ENCODE results near the gene UBE2O. TPM values are rescaled to one million over a fixed set of nuclear protein-coding genes. Genes with fewer than 3 reads are reported as not detected.

Gene UBE2O
- total RNA-seq, 2 donors from 2014 or later = 46.7 to 66.9 TPM

DNA sequence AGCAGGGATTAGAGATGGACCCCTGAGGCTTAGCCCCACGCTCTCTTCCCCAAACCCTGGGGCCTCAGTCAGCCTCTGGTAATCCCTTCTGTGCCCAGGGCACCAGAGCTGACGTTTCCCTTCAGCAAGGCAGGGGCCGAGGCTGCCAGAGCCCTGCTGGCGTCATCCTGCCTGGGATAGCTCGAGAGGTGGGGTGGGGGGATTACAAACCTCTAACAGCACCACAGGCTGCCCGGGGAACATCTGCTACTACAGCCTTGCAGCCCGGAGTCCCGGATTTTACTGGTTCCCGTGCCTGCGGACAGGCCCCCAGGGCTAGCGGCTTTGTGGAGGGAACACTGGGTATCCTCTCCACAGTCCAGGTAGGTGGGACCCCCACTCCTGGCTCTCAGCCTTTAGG lies 14.4 kb upstream of the UBE2O start, which contains the start of gene AANAT:
Gene AANAT, plus strand, starts transcription at position 238 of the 400 bp plus-strand sequence. CDS start 1,144 bp downstream, outside the sequence.
- H3K36me3 Mint-ChIP-seq = no peaks in the 10 kb centered on the region
- peaks cover 0 to 12% of the 10 kb centered on the region in 2 donors for H3K4me1 Mint-ChIP-seq (ENCODE audit: low read depth in 2 of 2)
- no peak within 1 kb of the TSS for H3K4me3 Mint-ChIP-seq
- H3K27ac Mint-ChIP-seq = no peak within 1 kb of the TSS
- H3K9me3 Mint-ChIP-seq = no peaks in the 10 kb centered on the region
- no peaks in the 10 kb centered on the region for H3K27me3 Mint-ChIP-seq
- ATAC-seq = no peak
- no peak for DNase-seq (ENCODE audit: low spot score)

DNA sequence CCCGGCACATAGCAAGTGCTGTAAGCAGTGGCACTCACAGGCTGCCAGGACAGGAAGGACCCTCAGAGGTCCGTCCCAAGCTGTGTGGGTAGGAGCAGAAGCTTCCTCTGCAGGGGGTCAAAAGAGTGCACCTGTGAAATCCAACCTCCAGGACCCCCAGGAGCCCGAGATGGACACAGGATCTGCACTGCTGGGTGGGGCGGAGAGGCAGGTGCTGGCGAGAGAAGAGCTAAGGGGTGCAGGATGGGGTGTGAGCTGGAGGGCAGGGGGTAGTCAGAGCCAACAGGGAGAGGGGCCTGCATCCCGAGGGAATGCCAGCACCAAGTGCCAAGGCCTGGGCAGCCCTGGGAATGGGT lies 13.8 kb upstream of the UBE2O start:
- Mint-ChIP-seq H3K4me3 (no peak overlapping the region), H3K27me3 (no peaks in the 10 kb centered on the region)

DNA sequence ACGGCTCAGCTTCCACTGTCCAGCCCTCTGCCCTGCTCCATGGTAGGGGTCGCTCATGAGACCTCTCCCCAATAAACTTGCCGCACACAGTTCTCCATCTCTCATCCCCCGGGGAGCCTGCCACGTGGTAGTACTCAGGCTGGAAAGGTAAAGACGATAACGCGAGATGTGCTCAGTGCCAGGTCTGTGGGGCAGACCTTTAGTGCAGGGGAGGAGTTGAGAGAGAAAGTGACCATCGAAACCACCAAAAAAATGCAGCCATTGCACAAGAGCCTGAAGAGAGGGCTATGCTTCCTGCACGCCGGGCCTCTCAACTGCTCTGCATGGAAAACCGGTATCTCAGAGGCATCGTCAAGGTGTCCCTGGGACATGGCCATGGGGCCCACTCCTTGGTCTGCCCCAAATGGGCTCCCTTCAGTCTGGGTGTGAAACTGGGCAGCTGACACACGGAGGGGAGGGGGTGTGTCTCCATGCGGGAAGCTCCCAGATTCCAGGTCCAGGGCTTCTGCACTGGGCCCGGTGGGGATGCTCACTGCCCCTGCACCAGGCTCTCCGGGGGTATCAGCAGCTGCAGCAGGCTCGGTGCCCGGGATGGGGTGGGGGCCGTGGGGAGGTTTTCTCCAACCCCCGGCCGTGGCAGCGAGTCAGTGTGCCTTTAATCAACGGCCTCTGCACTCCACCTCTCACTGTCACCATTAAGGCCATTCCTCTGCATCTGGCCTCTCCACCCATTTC lies 9.8 kb upstream of the UBE2O start:
- Mint-ChIP-seq H3K4me1 (ENCODE audit: low read depth in 2 of 2) (peaks cover 0 to 8% of the 10 kb centered on the region in 2 donors), H3K27ac (no peak overlapping the region), H3K27me3 (no peaks in the 10 kb centered on the region), H3K36me3 (no peaks in the 10 kb centered on the region), H3K9me3 (no peaks in the 10 kb centered on the region), H3K4me3 (no peak overlapping the region)
- DNase-seq (ENCODE audit: low spot score) (no peak), ATAC-seq (no peak)

More for the DNA sequence above, 13.8 kb upstream of the UBE2O start:
- H3K4me1 Mint-ChIP-seq (ENCODE audit: low read depth in 2 of 2) = peaks cover 0 to 12% of the 10 kb centered on the region in 2 donors
- H3K36me3 Mint-ChIP-seq = no peaks in the 10 kb centered on the region
- no peak for DNase-seq (ENCODE audit: low spot score)
- H3K27ac Mint-ChIP-seq = no peak overlapping the region
- ATAC-seq = no peak
- no peaks in the 10 kb centered on the region for H3K9me3 Mint-ChIP-seq

DNA sequence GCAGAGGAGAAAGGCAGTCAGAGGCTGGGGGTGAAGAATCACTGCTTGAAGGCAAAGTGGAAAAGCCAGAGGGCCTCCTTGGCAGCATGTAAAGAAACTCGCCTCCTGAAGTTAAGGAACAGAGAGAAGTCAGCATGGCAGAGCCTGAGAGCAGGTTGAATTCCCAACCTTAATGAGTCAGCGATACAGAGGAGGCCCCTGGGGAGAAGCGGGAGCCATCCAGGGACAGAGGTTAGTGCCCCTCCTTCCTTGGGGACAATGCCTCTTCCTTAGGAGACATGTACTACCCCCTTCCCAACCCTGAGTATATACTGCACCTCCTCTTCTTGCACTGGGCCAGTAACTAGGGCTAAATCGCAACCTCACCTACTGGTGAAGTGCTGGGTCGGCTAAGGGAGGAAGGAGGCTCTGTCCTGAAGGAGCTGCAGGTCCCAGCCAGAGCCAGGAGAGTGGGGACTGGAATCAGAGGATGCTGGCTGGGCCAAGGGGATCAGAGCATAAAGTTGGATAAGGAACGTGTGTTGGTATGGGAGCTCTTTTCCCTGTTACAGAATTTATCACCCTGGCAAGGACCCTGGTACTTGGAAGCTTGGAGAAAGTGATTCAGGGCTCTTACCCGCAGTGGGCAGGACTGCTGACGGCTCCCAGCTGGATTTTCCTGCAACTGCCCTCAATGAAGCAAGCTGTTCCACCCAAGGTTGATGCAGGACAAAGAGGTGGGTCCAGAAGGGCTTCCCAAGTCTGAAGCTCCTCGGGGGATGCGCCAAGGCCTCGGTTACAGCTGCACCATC lies 9.0 kb upstream of the UBE2O start:
- H3K27me3 Mint-ChIP-seq = no peaks in the 10 kb centered on the region
- no peak overlapping the region for H3K27ac Mint-ChIP-seq
- H3K9me3 Mint-ChIP-seq = no peaks in the 10 kb centered on the region
- H3K36me3 Mint-ChIP-seq = no peaks in the 10 kb centered on the region
- DNase-seq (ENCODE audit: low spot score) (no peak), ATAC-seq (no peak)
- peaks cover 0 to 8% of the 10 kb centered on the region in 2 donors for H3K4me1 Mint-ChIP-seq (ENCODE audit: low read depth in 2 of 2)
- no peak overlapping the region for H3K4me3 Mint-ChIP-seq

DNA sequence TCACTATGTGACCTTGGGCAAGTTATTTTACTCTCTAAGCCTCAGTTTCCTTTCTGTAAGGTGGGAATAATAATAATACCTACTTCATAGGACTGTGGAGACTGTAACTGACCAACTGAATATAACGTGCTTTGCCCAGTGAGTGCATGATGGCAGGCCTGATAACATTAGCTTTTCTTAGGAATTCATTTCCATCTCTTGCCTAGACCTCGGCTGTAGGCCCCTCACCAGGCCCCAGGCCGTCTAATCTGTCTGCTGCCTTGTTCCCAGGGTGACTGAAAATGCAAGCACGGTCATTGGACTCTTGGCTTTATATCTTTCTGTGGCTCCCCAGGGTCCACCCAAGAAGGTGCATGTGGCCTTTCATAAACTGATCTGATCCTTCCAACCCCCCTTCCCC lies 6.7 kb upstream of the UBE2O start:
- H3K4me1 Mint-ChIP-seq (ENCODE audit: low read depth in 2 of 2) = no peaks in the 10 kb centered on the region

DNA sequence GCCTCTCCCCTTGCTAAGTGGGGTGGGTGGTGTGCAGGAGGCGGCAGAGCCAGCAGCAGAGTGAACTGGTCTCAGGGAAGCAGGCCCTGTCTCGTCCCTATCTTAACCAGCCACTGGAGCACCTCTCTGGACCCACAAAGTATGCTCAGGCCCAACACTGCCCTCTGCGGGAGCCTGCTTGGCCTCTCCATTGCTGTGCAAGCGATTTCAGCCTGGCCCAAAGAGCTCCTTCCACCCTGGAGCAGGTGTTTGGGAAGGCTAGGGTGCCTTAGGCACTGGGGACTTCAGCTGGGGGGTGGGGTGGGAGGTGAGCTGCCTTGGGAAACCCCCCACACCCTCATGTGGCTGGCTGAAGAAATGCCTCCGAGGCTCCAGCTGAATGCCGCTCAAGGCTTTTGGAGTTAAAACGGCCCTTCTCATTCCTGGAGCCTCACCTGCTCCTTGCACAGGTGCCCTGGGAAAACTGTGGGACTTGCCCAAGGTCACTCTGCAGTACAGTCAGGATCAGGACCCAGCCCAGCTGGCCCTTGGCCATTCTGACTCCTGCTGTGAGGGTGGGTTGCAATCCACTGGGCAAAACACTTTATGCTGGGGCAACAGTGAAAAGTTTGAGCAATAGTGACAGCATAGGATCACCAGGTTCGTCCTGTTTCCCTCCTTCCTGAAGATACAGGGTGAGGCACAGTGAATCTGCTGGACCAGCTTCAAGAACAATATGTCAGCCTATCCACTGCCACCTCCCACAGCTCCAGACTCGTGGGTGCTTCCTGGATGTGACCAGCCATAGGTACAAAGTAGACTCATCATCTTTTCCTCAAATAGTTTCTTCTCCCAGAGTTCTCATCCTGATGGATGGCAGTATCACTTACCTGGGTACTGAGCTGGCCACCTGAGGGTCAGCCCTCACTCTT lies 5.9 kb upstream of the UBE2O start:
- Mint-ChIP-seq H3K27ac (no peak overlapping the region), H3K9me3 (no peaks in the 10 kb centered on the region), H3K4me3 (no peak overlapping the region), H3K27me3 (no peaks in the 10 kb centered on the region), H3K4me1 (ENCODE audit: low read depth in 2 of 2) (no peaks in the 10 kb centered on the region), H3K36me3 (no peaks in the 10 kb centered on the region)
- peak in 1 of 2 donors; percentile 21 for ATAC-seq
- DNase-seq (ENCODE audit: low spot score) = no peak

More for the DNA sequence above, 6.7 kb upstream of the UBE2O start:
- no peaks in the 10 kb centered on the region for H3K36me3 Mint-ChIP-seq
- no peaks in the 10 kb centered on the region for H3K9me3 Mint-ChIP-seq
- no peak overlapping the region for H3K4me3 Mint-ChIP-seq
- ATAC-seq (no peak), DNase-seq (ENCODE audit: low spot score) (no peak)
- H3K27ac Mint-ChIP-seq = peak overlapping the region in 1 of 2 donors; percentile 59
- no peaks in the 10 kb centered on the region for H3K27me3 Mint-ChIP-seq

DNA sequence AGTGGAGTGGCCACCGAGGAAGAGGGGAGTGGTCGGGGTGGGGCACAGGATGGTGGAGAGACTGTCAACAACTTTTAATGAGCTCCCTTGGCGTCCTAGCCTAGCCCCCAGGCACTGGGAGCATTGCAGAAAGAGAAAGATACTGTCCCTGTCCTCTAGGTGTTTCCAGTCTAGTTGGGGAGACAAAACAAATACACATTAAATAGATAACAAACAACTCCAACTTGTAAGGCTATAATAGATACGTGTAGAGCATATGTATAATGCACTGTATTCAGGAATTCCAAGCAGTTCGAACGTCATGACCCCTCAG lies 435 bp upstream of the UBE2O start:
- ATAC-seq (no peak), DNase-seq (ENCODE audit: low spot score) (peak; percentile 38)
- H3K27ac Mint-ChIP-seq = peak overlapping the region; percentile 7 to 46
- no peaks in the 10 kb centered on the region for H3K36me3 Mint-ChIP-seq
- H3K4me1 Mint-ChIP-seq (ENCODE audit: low read depth in 2 of 2) = peaks cover 30 to 32% of the 10 kb centered on the region in 2 donors
- H3K9me3 Mint-ChIP-seq = no peaks in the 10 kb centered on the region
- H3K27me3 Mint-ChIP-seq = no peaks in the 10 kb centered on the region
- H3K4me3 Mint-ChIP-seq = peak overlapping the region; percentile 88

DNA sequence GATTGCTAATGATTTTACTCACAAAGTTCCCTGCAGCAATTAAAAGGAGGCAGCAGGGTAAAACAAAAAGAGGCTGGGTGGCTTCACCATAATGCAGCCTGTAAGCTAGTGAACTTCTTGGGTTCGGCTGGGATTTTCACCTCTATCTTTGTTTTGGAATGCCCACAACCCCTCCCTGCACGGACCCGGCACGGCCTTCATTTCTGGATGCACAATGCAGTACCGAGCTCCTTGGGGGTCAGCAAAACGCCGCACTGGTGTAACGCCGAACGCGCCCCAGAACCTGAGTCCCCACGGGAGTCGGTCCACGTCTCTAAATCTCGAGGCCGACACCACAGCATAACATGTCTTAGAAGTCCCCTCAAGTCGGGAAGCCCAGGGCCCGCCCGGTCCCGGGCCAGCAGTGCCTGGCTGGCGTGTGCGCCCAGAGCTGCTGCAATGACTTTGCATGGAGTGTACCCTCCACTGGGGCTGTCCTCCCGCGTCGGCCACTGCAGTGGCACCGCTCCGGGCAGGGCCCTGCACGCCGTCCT lies 759 bp downstream of the UBE2O start:
- no peaks in the 10 kb centered on the region for H3K36me3 Mint-ChIP-seq
- ATAC-seq (peak; percentile 50 to 53), DNase-seq (ENCODE audit: low spot score) (no peak)
- H3K4me1 Mint-ChIP-seq (ENCODE audit: low read depth in 2 of 2) = peaks cover 42 to 44% of the 10 kb centered on the region in 2 donors
- no peaks in the 10 kb centered on the region for H3K27me3 Mint-ChIP-seq
- peak overlapping the region; percentile 88 for H3K4me3 Mint-ChIP-seq
- no peaks in the 10 kb centered on the region for H3K9me3 Mint-ChIP-seq
- H3K27ac Mint-ChIP-seq = no peak overlapping the region

DNA sequence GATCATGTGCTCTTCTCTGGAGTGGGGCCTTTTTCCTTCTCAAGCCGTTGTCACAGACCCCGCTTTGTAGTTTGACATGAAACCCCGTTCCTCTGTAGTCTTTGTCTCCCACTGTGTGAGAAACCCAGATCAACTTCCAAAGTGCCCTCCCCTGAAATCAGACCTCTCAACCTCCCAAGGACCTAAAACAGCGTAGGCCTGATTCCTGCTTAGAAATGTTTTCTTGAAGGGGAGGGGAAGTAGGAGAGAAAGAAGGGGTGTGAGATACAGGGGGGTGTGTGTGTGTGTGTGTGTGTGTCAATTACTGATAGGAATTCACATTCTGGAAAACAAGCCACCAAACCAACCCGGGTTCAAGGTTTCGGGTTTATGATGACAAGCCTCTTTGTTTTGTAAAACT lies 1.4 kb downstream of the UBE2O start:
- Mint-ChIP-seq H3K27ac (no peak overlapping the region), H3K27me3 (no peaks in the 10 kb centered on the region), H3K4me3 (peak overlapping the region; percentile 88), H3K36me3 (no peaks in the 10 kb centered on the region), H3K4me1 (ENCODE audit: low read depth in 2 of 2) (peaks cover 47 to 51% of the 10 kb centered on the region in 2 donors), H3K9me3 (no peaks in the 10 kb centered on the region)
- no peak for DNase-seq (ENCODE audit: low spot score)
- no peak for ATAC-seq

DNA sequence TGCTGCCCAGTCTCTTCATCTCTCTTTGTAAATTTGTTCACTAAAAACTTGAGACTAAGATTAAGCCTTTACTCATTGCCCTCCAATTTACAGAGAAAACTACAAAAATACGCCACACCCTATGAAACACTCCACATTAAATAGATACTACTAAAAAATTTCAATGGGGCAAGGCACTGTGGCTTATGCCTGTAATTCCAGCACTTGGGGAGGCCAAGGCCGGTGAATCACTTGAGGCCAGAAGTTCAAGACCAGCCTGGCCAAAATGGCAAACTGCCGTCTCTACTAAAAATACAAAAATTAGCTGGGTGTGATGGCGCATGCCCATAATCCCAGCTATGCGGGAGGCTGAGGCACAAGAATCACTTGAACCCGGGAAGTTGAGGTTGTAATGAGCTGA lies 3.8 kb downstream of the UBE2O start:
- Mint-ChIP-seq H3K27ac (no peak overlapping the region), H3K27me3 (no peaks in the 10 kb centered on the region), H3K36me3 (no peaks in the 10 kb centered on the region), H3K9me3 (no peaks in the 10 kb centered on the region), H3K4me3 (no peak overlapping the region), H3K4me1 (ENCODE audit: low read depth in 2 of 2) (peaks cover 65 to 75% of the 10 kb centered on the region in 2 donors)
- no peak for ATAC-seq
- no peak for DNase-seq (ENCODE audit: low spot score)

DNA sequence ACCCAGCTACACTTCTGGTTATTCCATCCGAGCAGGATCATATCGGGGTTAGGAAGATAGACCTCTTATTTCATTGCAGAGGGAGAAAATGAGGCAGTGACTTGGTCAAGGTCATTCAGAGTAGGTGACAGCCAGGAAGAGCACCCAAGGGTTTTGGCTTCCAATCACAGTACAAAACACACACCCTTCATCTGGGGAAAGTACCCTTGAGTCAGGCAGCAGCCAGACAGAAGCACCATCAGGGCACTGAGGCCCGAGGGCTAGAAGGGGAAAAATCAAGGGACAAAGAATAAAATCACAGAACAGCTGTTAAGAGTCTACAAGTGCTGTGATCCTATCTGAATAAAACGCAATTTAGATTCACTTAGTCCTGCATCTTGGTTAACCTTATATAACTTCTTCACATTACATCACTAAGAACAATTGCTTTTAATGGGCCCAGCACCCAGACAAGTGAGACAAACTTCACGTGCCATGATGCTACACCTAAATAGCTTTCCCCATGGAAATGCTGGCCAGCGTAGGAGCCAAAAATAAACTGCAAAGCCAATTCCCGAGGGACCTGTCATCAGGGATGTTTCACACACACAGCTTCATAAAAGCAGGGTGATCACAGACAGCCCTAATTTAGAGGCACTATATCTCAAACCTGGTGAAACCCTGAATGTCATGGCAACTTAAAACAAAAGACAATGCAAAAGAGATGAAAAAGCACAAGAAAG lies 4.9 kb downstream of the UBE2O start:
- Mint-ChIP-seq H3K27ac (peak overlapping the region; percentile 37 to 55), H3K4me3 (no peak overlapping the region), H3K27me3 (no peaks in the 10 kb centered on the region), H3K9me3 (no peaks in the 10 kb centered on the region), H3K36me3 (no peaks in the 10 kb centered on the region), H3K4me1 (ENCODE audit: low read depth in 2 of 2) (peaks cover 67 to 80% of the 10 kb centered on the region in 2 donors)
- ATAC-seq (peak in 1 of 2 donors; percentile 48), DNase-seq (ENCODE audit: low spot score) (no peak)

DNA sequence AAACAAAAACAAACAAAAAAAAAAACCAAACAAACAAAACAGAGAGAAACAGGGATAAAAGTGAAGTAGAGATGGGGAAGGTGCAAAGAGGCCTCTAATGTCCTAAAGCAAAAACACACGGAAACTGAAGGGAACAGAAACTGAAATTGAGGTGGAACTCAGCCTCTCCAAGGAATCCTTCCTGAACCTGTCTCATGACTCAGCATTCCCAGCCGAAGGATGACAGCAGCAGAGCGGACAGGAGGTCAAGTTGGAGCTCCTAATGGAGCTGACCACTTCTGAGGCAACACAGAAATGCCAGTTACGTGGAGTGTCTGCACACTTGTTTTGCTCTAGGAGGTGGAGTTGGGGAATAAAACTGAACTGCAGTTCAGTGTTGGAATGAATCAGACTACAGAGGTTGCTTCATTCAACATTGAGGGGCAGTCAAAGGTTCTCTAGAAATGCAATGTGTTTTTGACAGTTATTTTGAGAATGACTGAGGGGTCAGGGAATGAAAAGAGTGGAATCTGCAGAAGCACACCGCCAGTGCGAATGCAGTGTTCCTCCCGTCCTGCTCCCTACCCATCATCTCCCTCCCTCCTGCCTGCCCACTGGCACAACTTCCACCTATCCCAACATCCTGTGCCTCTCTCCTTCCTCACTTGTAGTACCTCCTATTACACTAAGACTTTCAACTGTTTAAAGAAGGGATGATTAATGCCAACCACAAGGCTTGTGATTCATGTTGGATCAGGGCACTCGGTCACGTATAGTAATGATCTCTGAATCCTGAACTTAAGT lies 6.3 kb downstream of the UBE2O start:
- peak overlapping the region; percentile 41 for H3K4me3 Mint-ChIP-seq
- no peaks in the 10 kb centered on the region for H3K9me3 Mint-ChIP-seq
- DNase-seq (ENCODE audit: low spot score) (no peak), ATAC-seq (no peak)
- H3K27me3 Mint-ChIP-seq = no peaks in the 10 kb centered on the region
- no peaks in the 10 kb centered on the region for H3K36me3 Mint-ChIP-seq
- peak overlapping the region in 1 of 2 donors; percentile 55 for H3K27ac Mint-ChIP-seq
- H3K4me1 Mint-ChIP-seq (ENCODE audit: low read depth in 2 of 2) = peaks cover 76 to 86% of the 10 kb centered on the region in 2 donors
